Measurements from ENCODE around the gene PAOX. TPM values are rescaled to one million over a fixed set of nuclear protein-coding genes. Genes with fewer than 3 reads are reported as not detected.

PAOX gene
- total and polyA plus RNA-seq, 2 experiments from 2014 or later: 4.1 to 8.7 TPM

- Mint-ChIP-seq H3K27ac (no peak overlapping the region), H3K4me3 (no peak overlapping the region), H3K27me3 (ENCODE audit: insufficient read depth, low read depth, poor library complexity) (peaks cover 22% of the 10 kb centered on the region), H3K9me3 (no peaks in the 10 kb centered on the region), H3K36me3 (ENCODE audit: low read depth) (peaks cover 9% of the 10 kb centered on the region; the same call in 1 of the 3 replicates), H3K4me1 (no peaks in the 10 kb centered on the region)
- Histone ChIP-seq H3K36me3 (ENCODE audit: insufficient read depth) (no peaks in the 10 kb centered on the region), H3F3A (replicated peaks; ENCODE audit: low read depth) (0 out of 2 replicates have a peak, but pooled peaks cover 2% of the 10 kb centered on the region), H4K20me1 (replicated peaks; ENCODE audit: insufficient read depth) (no peaks in the 10 kb centered on the region; the same call in 1 of the 2 replicates), H3K9me2 (ENCODE audit: insufficient read depth) (no peaks in the 10 kb centered on the region), H3K27me3 (ENCODE audit: insufficient read depth) (peaks cover 21% of the 10 kb centered on the region), H3K79me2 (replicated peaks; ENCODE audit: insufficient read depth) (no peaks in the 10 kb centered on the region), H3K4me3 (no peak overlapping the region), H3K4me2 (no peak overlapping the region), H3K27ac (ENCODE audit: low read depth) (no peak overlapping the region), H3K4me1 (ENCODE audit: insufficient read depth) (no peaks in the 10 kb centered on the region), H2AFZ (no peak overlapping the region)
- DNase-seq (ENCODE audit: low spot score) (no peak), ATAC-seq (no peak)
- TF ChIP-seq EZH2phosphoT487 (IDR thresholded peaks at IDR 0.05; ENCODE audit: unreplicated experiment) (no peak), JUNB (IDR thresholded peaks at IDR 0.05; ENCODE audit: unreplicated experiment) (no peak), NANOG (IDR thresholded peaks at IDR 0.05; ENCODE audit: borderline replicate concordance) (no peak), EZH2 (IDR thresholded peaks at IDR 0.05; ENCODE audit: low read depth, unreplicated experiment) (no peak), ZNF331 (CRISPR knock-in tag; IDR thresholded peaks at IDR 0.05; ENCODE audit: low read depth) (no peak)
- TF ChIP-seq, protein P1, sequence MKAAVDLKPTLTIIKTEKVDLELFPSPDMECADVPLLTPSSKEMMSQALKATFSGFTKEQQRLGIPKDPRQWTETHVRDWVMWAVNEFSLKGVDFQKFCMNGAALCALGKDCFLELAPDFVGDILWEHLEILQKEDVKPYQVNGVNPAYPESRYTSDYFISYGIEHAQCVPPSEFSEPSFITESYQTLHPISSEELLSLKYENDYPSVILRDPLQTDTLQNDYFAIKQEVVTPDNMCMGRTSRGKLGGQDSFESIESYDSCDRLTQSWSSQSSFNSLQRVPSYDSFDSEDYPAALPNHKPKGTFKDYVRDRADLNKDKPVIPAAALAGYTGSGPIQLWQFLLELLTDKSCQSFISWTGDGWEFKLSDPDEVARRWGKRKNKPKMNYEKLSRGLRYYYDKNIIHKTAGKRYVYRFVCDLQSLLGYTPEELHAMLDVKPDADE (IDR thresholded peaks at IDR 0.05): no peak
These were observed 42.5 kb downstream of the PAOX start for GRCh38 chr10:133421336-133422222.

GRCh38 chr10:133422223-133422806 is 43.3 kb downstream of the PAOX start:
- Histone ChIP-seq H3K79me2 (replicated peaks; ENCODE audit: insufficient read depth) (no peaks in the 10 kb centered on the region), H3K27me3 (ENCODE audit: insufficient read depth) (peaks cover 22% of the 10 kb centered on the region), H3K36me3 (ENCODE audit: insufficient read depth) (no peaks in the 10 kb centered on the region), H3K4me2 (no peak overlapping the region), H3K4me1 (ENCODE audit: insufficient read depth) (no peaks in the 10 kb centered on the region), H2AFZ (no peak overlapping the region), H3K9me2 (ENCODE audit: insufficient read depth) (no peaks in the 10 kb centered on the region), H3F3A (replicated peaks; ENCODE audit: low read depth) (0 out of 2 replicates have a peak, but pooled peaks cover 2% of the 10 kb centered on the region), H4K20me1 (replicated peaks; ENCODE audit: insufficient read depth) (no peaks in the 10 kb centered on the region; the same call in 1 of the 2 replicates), H3K27ac (ENCODE audit: low read depth) (no peak overlapping the region), H3K4me3 (no peak overlapping the region)
- Mint-ChIP-seq H3K27ac (no peak overlapping the region), H3K4me1 (no peaks in the 10 kb centered on the region), H3K9me3 (no peaks in the 10 kb centered on the region), H3K27me3 (ENCODE audit: insufficient read depth, low read depth, poor library complexity) (peaks cover 22% of the 10 kb centered on the region), H3K36me3 (ENCODE audit: low read depth) (peaks cover 9% of the 10 kb centered on the region; the same call in 1 of the 3 replicates), H3K4me3 (no peak overlapping the region)
- DNase-seq (ENCODE audit: low spot score): peak; percentile 14
- no peak for ATAC-seq
- TF ChIP-seq CREB1 (CRISPR knock-in tag; IDR thresholded peaks at IDR 0.05; ENCODE audit: low read depth): no peak
- TF ChIP-seq, protein P2, sequence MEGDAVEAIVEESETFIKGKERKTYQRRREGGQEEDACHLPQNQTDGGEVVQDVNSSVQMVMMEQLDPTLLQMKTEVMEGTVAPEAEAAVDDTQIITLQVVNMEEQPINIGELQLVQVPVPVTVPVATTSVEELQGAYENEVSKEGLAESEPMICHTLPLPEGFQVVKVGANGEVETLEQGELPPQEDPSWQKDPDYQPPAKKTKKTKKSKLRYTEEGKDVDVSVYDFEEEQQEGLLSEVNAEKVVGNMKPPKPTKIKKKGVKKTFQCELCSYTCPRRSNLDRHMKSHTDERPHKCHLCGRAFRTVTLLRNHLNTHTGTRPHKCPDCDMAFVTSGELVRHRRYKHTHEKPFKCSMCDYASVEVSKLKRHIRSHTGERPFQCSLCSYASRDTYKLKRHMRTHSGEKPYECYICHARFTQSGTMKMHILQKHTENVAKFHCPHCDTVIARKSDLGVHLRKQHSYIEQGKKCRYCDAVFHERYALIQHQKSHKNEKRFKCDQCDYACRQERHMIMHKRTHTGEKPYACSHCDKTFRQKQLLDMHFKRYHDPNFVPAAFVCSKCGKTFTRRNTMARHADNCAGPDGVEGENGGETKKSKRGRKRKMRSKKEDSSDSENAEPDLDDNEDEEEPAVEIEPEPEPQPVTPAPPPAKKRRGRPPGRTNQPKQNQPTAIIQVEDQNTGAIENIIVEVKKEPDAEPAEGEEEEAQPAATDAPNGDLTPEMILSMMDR (conservative IDR thresholded peaks at IDR 0.05; ENCODE audit: low read depth in 2 of 2): no peak

All from GM23338 (cell line).